Measurements from ENCODE around the gene IRF4. TPM values are rescaled to one million over a fixed set of nuclear protein-coding genes. Genes with fewer than 3 reads are reported as not detected.
"Not testable (repeated sequence)": the region's sequence is repeated elsewhere in the genome, so short reads cannot be mapped to it uniquely, and the experiment has no call there.

Gene IRF4
- total and polyA plus RNA-seq, 2 experiments from 2014 or later, result 1.3 to 1.9 TPM

DNA sequence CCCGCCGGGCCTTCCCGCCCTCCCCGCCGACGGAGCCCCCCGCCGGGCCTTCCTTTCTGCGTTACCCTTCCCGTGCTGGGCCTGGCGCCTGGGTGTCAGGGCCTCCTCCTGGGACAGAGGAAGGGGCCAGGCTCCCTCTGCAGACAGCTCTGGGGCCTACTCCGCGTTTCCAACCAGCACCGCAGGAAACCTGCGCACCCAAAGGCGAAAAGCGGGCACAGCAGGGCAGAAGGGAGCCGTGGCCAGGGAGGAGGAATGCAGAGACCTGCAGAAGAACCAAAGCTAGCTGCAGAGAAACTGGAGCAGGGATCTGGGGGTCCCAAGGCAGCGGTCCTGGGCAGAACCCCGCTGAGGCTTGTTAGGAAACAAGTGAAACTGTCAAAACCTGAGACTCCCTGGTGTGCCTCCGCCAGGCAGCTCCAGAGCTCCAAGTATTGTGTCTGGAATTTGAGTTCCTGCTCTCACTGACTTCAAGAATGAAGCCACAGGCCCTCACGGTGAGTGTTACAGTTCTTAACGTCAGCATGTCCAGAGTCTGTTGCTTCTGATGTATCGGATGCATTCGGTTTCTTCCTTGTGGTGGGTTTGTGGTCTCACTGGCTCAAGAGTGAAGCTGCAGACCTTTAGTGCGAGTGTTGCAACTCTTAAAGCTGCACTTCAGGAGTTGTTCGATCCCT is 33.3 kb downstream of the IRF4 start:
- no peaks in the 10 kb centered on the region for H3F3A ChIP-seq (replicated peaks; ENCODE audit: low read depth)
- Mint-ChIP-seq H3K27me3 (ENCODE audit: insufficient read depth, low read depth, poor library complexity) (peaks cover 4% of the 10 kb centered on the region), H3K36me3 (ENCODE audit: low read depth) (peaks cover 8% of the 10 kb centered on the region; the same call in 2 of the 3 replicates), H3K4me3 (no peak overlapping the region), H3K9me3 (peaks cover 13% of the 10 kb centered on the region), H3K4me1 (no peaks in the 10 kb centered on the region), H3K27ac (no peak overlapping the region)
- no peaks in the 10 kb centered on the region for H3K36me3 ChIP-seq (ENCODE audit: insufficient read depth)
- no peaks in the 10 kb centered on the region for H3K27me3 ChIP-seq (ENCODE audit: insufficient read depth)
- ATAC-seq (no peak), DNase-seq (ENCODE audit: low spot score) (no peak)
- no peak overlapping the region; the same call in 1 of the 2 replicates for H2AFZ ChIP-seq
- H3K4me1 ChIP-seq (ENCODE audit: insufficient read depth), result no peaks in the 10 kb centered on the region
- H3K4me3 ChIP-seq, result no peak overlapping the region
- H3K9me2 ChIP-seq (ENCODE audit: insufficient read depth), result no peaks in the 10 kb centered on the region
- no peaks in the 10 kb centered on the region for H3K79me2 ChIP-seq (replicated peaks; ENCODE audit: insufficient read depth)
- no peak for TF ChIP-seq STAT1 (IDR thresholded peaks at IDR 0.05; ENCODE audit: unreplicated experiment)
- no peak for TF ChIP-seq NANOG (IDR thresholded peaks at IDR 0.05; ENCODE audit: borderline replicate concordance)
- TF ChIP-seq EZH2 (IDR thresholded peaks at IDR 0.05; ENCODE audit: low read depth, unreplicated experiment), result no peak
- TF ChIP-seq, protein P1, sequence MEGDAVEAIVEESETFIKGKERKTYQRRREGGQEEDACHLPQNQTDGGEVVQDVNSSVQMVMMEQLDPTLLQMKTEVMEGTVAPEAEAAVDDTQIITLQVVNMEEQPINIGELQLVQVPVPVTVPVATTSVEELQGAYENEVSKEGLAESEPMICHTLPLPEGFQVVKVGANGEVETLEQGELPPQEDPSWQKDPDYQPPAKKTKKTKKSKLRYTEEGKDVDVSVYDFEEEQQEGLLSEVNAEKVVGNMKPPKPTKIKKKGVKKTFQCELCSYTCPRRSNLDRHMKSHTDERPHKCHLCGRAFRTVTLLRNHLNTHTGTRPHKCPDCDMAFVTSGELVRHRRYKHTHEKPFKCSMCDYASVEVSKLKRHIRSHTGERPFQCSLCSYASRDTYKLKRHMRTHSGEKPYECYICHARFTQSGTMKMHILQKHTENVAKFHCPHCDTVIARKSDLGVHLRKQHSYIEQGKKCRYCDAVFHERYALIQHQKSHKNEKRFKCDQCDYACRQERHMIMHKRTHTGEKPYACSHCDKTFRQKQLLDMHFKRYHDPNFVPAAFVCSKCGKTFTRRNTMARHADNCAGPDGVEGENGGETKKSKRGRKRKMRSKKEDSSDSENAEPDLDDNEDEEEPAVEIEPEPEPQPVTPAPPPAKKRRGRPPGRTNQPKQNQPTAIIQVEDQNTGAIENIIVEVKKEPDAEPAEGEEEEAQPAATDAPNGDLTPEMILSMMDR (conservative IDR thresholded peaks at IDR 0.05; ENCODE audit: low read depth in 2 of 2), result no peak; a peak in 1 of 4 replicates
- no peak for TF ChIP-seq JUNB (IDR thresholded peaks at IDR 0.05; ENCODE audit: unreplicated experiment)
- no peak for TF ChIP-seq POLR2AphosphoS5 (IDR thresholded peaks at IDR 0.05; ENCODE audit: low read depth)
- no peak for TF ChIP-seq REST (IDR thresholded peaks at IDR 0.05; ENCODE audit: unreplicated experiment)
- no peak for TF ChIP-seq ZNF114 (CRISPR knock-in tag; IDR thresholded peaks at IDR 0.05)
- no peaks in the 10 kb centered on the region for H4K20me1 ChIP-seq (replicated peaks; ENCODE audit: insufficient read depth)
- no peak overlapping the region for H3K4me2 ChIP-seq
- no peak overlapping the region for H3K27ac ChIP-seq (ENCODE audit: low read depth)

DNA sequence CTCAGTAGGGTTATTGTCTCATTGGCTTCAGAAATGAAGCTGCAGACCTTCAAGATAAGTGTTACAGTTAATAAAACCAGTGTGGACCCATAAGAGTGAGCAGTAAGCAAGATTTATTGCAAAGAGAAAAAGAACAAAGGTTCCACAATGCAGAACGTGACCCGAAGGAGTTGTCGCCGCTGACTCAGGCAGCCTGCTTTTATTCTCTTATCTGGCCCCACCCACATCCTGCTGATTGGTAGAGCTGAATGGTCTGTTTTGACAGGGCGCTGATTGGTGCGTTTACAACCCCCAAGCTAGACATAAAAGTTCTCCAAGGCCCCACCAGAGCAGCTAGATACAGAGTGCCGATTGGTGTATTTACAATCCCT is 33.9 kb downstream of the IRF4 start:
- not testable (repeated sequence) for H3K4me3 ChIP-seq; H3K27me3 Mint-ChIP-seq (ENCODE audit: insufficient read depth, low read depth, poor library complexity); H3K4me2 ChIP-seq; ATAC-seq; H3K9me2 ChIP-seq (ENCODE audit: insufficient read depth); H3K4me1 Mint-ChIP-seq; H3K36me3 ChIP-seq (ENCODE audit: insufficient read depth); H3K36me3 Mint-ChIP-seq (ENCODE audit: low read depth); H3K4me3 Mint-ChIP-seq; H2AFZ ChIP-seq; H3F3A ChIP-seq (replicated peaks; ENCODE audit: low read depth); H3K27ac ChIP-seq (ENCODE audit: low read depth); DNase-seq (ENCODE audit: low spot score); H3K4me1 ChIP-seq (ENCODE audit: insufficient read depth); H4K20me1 ChIP-seq (replicated peaks; ENCODE audit: insufficient read depth); H3K27me3 ChIP-seq (ENCODE audit: insufficient read depth); H3K79me2 ChIP-seq (replicated peaks; ENCODE audit: insufficient read depth); H3K27ac Mint-ChIP-seq
- H3K9me3 Mint-ChIP-seq, result peaks cover 13% of the 10 kb centered on the region

- H3K4me3 ChIP-seq; H3K36me3 Mint-ChIP-seq (ENCODE audit: low read depth); H3K4me3 Mint-ChIP-seq; ATAC-seq; H3K4me1 ChIP-seq (ENCODE audit: insufficient read depth); H3K27me3 ChIP-seq (ENCODE audit: insufficient read depth); H3K27ac Mint-ChIP-seq; H3K27me3 Mint-ChIP-seq (ENCODE audit: insufficient read depth, low read depth, poor library complexity); H3K9me2 ChIP-seq (ENCODE audit: insufficient read depth); H3K27ac ChIP-seq (ENCODE audit: low read depth); H3K4me1 Mint-ChIP-seq; H3F3A ChIP-seq (replicated peaks; ENCODE audit: low read depth); H3K79me2 ChIP-seq (replicated peaks; ENCODE audit: insufficient read depth); H3K36me3 ChIP-seq (ENCODE audit: insufficient read depth); H2AFZ ChIP-seq; H3K4me2 ChIP-seq; DNase-seq (ENCODE audit: low spot score); H4K20me1 ChIP-seq (replicated peaks; ENCODE audit: insufficient read depth): not testable (repeated sequence)
- peaks cover 13% of the 10 kb centered on the region for H3K9me3 Mint-ChIP-seq
Measured at GRCh38 chr6:426198-426738, 34.7 kb downstream of the IRF4 start.

All from GM23338 (cell line).